Hepatocyte (in vitro differentiated cells): ENCODE measurements around the gene UHRF2. TPM values are rescaled to one million over a fixed set of nuclear protein-coding genes. Genes with fewer than 3 reads are reported as not detected.
A peak's percentile ranks its signal among the peaks of the same experiment; 100 is the strongest.

Experiments
- DNase-seq: peaks from one replicate; pipeline ENCODE4 v3.0.0-alpha.2; 2016; ENCODE audit warnings: low spot score
- H2AFZ ChIP-seq: fragments of 200-600 bp; sonication (generic); 2 replicates; pipeline ENCODE4 v1.6.0; 2016; ENCODE audit warnings: antibody characterized with exemption, mild to moderate bottlenecking
- H3K27ac ChIP-seq: fragments of 200-600 bp; sonication (generic); 2 replicates; pipeline ENCODE4 v1.5.1; 2016; ENCODE audit warnings: mild to moderate bottlenecking
- H3K27me3 ChIP-seq: fragments of 200-600 bp; sonication (generic); 2 replicates; pipeline ENCODE4 v1.6.1; 2016
- H3K36me3 ChIP-seq: fragments of 200-600 bp; sonication (generic); replicated peaks from 2 replicates; pipeline ENCODE4 v1.5.1; 2016; ENCODE audit warnings: low read depth; ENCODE audit not compliant: insufficient read depth
- H3K4me1 ChIP-seq: fragments of 200-600 bp; sonication (generic); 2 replicates; pipeline ENCODE4 v1.5.1; 2016; ENCODE audit warnings: mild to moderate bottlenecking, moderate library complexity; ENCODE audit not compliant: insufficient read depth
- H3K4me2 ChIP-seq: fragments of 200-600 bp; sonication (generic); 2 replicates; pipeline ENCODE4 v1.6.0; 2016
- H3K4me3 ChIP-seq: fragments of 200-600 bp; sonication (generic); 2 replicates; pipeline ENCODE4 v1.5.1; 2016; ENCODE audit warnings: mild to moderate bottlenecking
- H3K79me2 ChIP-seq: fragments of 200-600 bp; sonication (generic); 2 replicates; pipeline ENCODE4 v1.6.0; 2017; ENCODE audit warnings: mild to moderate bottlenecking
- H3K9me2 ChIP-seq: fragments of 200-600 bp; sonication (generic); replicated peaks from 2 replicates; pipeline ENCODE4 v1.6.0; 2017; ENCODE audit warnings: mild to moderate bottlenecking; ENCODE audit not compliant: insufficient read depth
- H3K9me3 ChIP-seq: fragments of 200-600 bp; sonication (generic); 2 replicates; pipeline ENCODE4 v1.5.1; 2016; ENCODE audit warnings: low read depth, mild to moderate bottlenecking
- H4K20me1 ChIP-seq: fragments of 200-600 bp; sonication (generic); 2 replicates; pipeline ENCODE4 v1.6.0; 2016; ENCODE audit warnings: mild to moderate bottlenecking; ENCODE audit not compliant: insufficient read depth, poor library complexity, severe bottlenecking
- CTCF ChIP-seq: fragments of 200-600 bp; sonication (generic); IDR thresholded peaks from 2 replicates; pipeline ENCODE4 v1.5.1; 2016; ENCODE audit warnings: antibody characterized with exemption, mild to moderate bottlenecking; ENCODE audit not compliant: poor library complexity
- EZH2 ChIP-seq: fragments of 200-600 bp; sonication (generic); IDR thresholded peaks from 2 replicates; pipeline ENCODE4 v1.6.1; 2016; ENCODE audit warnings: antibody characterized with exemption, mild to moderate bottlenecking, borderline replicate concordance
- EZH2phosphoT487 ChIP-seq: fragments of 200-600 bp; sonication (generic); IDR thresholded peaks from one replicate; pipeline ENCODE4 v1.6.1; 2018; ENCODE audit warnings: antibody characterized with exemption, mild to moderate bottlenecking, low read depth, moderate library complexity; ENCODE audit not compliant: unreplicated experiment, severe bottlenecking
- WGBS: methylation state at CpG from one replicate; pipeline ENCODE4 v1.1.6; 2016; ENCODE audit warnings: low lambda C conversion rate; ENCODE audit errors: missing lambda C conversion rate; 5-methylcytosine and 5-hydroxymethylcytosine counted together
- polyA plus RNA-seq: library from polyadenylated mRNA; unstranded; fragments of >200 nt; fragmentation: Nextera tagmentation; extraction: Ambion mirVana; gene quantifications from 2 replicates; pipeline ENCODE4 v1.2.1, GENCODE V29; 2016
- total RNA-seq: library from RNA; depleted of rRNA; stranded (reverse); fragments of >200 nt; gene quantifications from 2 replicates; pipeline ENCODE4 v1.2.3, GENCODE V29; 2014

Gene UHRF2
- total and polyA plus RNA-seq, 2 experiments from 2014 or later = 16.6 to 42.9 TPM

GRCh38 chr9:6417186-6417585, 4.2 kb downstream of the UHRF2 start:
- Histone ChIP-seq H3K4me1 (peaks cover 11% of the 10 kb centered on the region), H3K9me3 (no peaks in the 10 kb centered on the region), H2AFZ (no peak overlapping the region), H3K27ac (no peak overlapping the region), H3K9me2 (no peaks in the 10 kb centered on the region), H3K79me2 (peaks cover 87% of the 10 kb centered on the region), H3K27me3 (no peaks in the 10 kb centered on the region), H3K4me3 (no peak overlapping the region), H3K4me2 (peak overlapping the region; percentile 33), H4K20me1 (peaks cover 56% of the 10 kb centered on the region), H3K36me3 (no peaks in the 10 kb centered on the region)
- WGBS = 68% methylated on average over 3 of the region's 3 CpGs
- no peak for DNase-seq
- TF ChIP-seq EZH2 (no peak), EZH2phosphoT487 (no peak), CTCF (no peak)

DNA sequence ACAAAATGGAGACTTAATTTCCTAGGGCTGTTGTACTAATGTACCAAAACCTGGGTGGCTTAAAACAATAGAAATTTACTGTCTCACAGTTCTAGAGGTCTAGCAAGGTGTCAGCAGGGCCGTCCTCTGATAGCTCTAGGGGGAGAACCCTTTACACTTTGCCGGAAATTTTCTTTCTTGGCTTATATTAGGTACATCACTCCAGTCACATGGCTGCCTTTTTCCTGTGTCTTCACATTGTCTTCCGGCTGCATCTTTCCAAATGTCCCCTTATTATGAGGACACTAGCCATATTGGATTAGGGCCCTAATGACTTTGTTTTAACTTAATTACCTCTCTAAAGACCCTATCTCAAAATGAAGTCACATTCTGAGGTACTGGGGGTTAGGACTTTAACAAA, 5.8 kb downstream of the UHRF2 start:
- DNase-seq = no peak
- no peaks in the 10 kb centered on the region for H3K27me3 ChIP-seq
- no peak overlapping the region for H3K4me3 ChIP-seq
- H3K9me2 ChIP-seq = no peaks in the 10 kb centered on the region
- peaks cover 97% of the 10 kb centered on the region for H3K79me2 ChIP-seq
- peaks cover 11% of the 10 kb centered on the region for H3K4me1 ChIP-seq
- TF ChIP-seq CTCF (no peak), EZH2 (no peak), EZH2phosphoT487 (no peak)
- no peaks in the 10 kb centered on the region for H3K9me3 ChIP-seq
- peaks cover 62% of the 10 kb centered on the region for H4K20me1 ChIP-seq
- WGBS = 91% methylated on average over 3 of the region's 3 CpGs
- no peak overlapping the region for H2AFZ ChIP-seq
- no peaks in the 10 kb centered on the region for H3K36me3 ChIP-seq
- H3K4me2 ChIP-seq = no peak overlapping the region
- H3K27ac ChIP-seq = no peak overlapping the region

- no peak for DNase-seq
- Histone ChIP-seq H3K27me3 (no peaks in the 10 kb centered on the region), H3K27ac (no peak overlapping the region), H3K4me3 (no peak overlapping the region), H3K9me2 (no peaks in the 10 kb centered on the region), H4K20me1 (peaks cover 33% of the 10 kb centered on the region), H3K4me2 (no peak overlapping the region), H3K36me3 (no peaks in the 10 kb centered on the region), H3K79me2 (peaks cover 99% of the 10 kb centered on the region), H3K9me3 (no peaks in the 10 kb centered on the region), H3K4me1 (no peaks in the 10 kb centered on the region), H2AFZ (no peak overlapping the region)
- no peak for TF ChIP-seq EZH2phosphoT487
- no peak for TF ChIP-seq EZH2
- TF ChIP-seq CTCF = no peak
- 84% methylated on average over 1 of the region's 1 CpG for WGBS
Observed at GRCh38 chr9:6424940-6425339, 11.9 kb downstream of the UHRF2 start.

DNA sequence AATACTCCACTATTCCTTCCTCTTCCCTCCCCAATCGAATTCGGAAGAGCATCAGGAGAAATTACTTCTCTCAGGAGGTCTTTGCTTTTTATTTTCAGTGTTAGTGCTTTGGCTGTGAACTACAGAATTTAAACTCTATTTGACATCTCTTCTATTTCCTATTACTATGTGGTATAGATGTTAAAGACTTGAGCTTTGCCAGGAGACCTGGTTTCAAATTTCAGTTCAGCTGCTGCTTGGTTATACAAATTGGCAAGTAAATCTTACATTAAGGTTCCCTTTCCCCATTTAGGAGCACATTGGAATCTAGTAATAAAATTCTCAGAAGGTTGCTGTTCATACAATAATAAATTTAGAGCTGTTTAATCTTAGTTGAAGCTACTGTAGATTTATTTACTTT, 13.1 kb downstream of the UHRF2 start:
- Histone ChIP-seq H3K4me1 (no peaks in the 10 kb centered on the region), H3K4me3 (no peak overlapping the region), H3K27me3 (no peaks in the 10 kb centered on the region), H2AFZ (no peak overlapping the region), H3K36me3 (no peaks in the 10 kb centered on the region), H3K9me2 (no peaks in the 10 kb centered on the region), H4K20me1 (peaks cover 36% of the 10 kb centered on the region), H3K79me2 (peaks cover 99% of the 10 kb centered on the region), H3K4me2 (no peak overlapping the region), H3K9me3 (no peaks in the 10 kb centered on the region), H3K27ac (no peak overlapping the region)
- DNase-seq = no peak
- WGBS = 79% methylated on average over 2 of the region's 2 CpGs
- TF ChIP-seq CTCF (no peak), EZH2phosphoT487 (no peak), EZH2 (no peak)
